Frontal cortex (tissue), 4 donors: ENCODE measurements around the gene SLIT1. TPM values are rescaled to one million over a fixed set of nuclear protein-coding genes. Genes with fewer than 3 reads are reported as not detected.

ENCODE experiments used
- DNase-seq, 2 donors: peaks; one replicate each; pipeline ENCODE4 v3.0.0; 2012; ENCODE audit warnings: low spot score in 2 of 2
- FAIRE-seq: peaks from 2 replicates; lab custom pipeline; 2012; peaks lifted over from hg19 to GRCh38; lab: Jason Lieb, UNC
- total RNA-seq: library from RNA; depleted of rRNA; stranded (reverse); fragments of >200 nt; gene quantifications from one replicate; pipeline ENCODE4 v1.2.3, GENCODE V29; 2014
- donor health status: control.
- donor health status: control.
- donor health status: control.

Gene SLIT1
- 48.9 TPM for total RNA-seq

GRCh38 chr10:97185326-97186058 lies at the start of gene SLIT1:
TSS of gene SLIT1 (minus strand) at chr10:97185959. CDS start at chr10:97185674, 285 bp downstream.
- FAIRE-seq (no peak), DNase-seq (no peak)

GRCh38 chr10:97235353-97235752 lies 49.6 kb upstream of the SLIT1 start:
- FAIRE-seq (no peak), DNase-seq (no peak)

GRCh38 chr10:97234400-97234799 lies 48.6 kb upstream of the SLIT1 start:
- peak; percentile 57 for FAIRE-seq
- DNase-seq = peak in 1 of 2 donors; percentile 18

DNA sequence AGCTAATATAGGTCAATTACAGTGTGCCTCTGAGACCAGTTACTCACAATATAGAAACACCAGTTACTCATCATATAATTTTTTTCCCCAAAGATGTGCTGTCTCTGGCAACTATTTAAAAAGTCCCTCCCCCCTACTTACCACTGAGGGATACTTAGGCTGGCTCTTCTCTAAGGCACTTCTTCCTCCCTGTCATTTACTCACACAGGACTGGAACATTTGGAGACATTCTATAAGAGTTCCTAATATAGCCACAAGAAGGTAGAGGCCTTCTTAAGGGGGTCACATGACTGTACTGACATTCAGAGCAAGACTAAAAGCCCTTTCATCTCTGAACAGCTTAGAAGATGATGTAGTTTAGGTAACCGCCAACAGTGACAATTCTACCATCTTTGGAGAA lies 44.4 kb upstream of the SLIT1 start:
- DNase-seq (no peak), FAIRE-seq (no peak)

DNA sequence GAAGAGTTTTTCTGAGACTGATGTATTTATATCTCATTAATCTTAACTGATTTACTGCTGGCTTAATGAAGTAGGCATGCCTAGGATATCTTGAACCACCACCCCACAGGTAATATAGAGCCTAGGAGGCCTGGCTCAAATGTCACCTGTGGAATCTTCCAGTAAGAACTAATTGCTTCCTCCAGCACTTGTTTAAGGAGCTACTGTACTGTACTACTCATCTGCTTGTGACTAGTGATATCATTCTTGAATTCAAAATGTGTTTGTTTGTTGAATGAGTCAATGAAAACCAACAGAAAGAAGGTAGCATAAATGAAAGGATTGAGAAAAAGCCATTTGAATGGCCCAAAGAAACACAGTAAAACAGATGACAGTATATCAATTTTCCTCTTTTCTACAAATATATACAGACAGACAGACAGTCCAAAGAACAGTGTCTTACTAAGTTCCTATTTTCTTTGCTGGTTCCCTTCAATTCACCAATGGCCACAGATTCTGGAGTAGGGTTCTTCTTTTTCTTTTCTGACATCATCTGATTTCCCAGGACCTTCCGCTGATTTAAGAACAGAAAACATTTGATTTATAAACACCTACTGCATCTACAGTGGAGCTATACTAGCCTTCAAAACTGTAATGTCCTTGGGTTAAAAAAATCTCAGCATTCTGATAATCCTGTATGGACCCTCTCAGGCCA lies 43.7 kb upstream of the SLIT1 start:
- FAIRE-seq = no peak
- DNase-seq = no peak

DNA sequence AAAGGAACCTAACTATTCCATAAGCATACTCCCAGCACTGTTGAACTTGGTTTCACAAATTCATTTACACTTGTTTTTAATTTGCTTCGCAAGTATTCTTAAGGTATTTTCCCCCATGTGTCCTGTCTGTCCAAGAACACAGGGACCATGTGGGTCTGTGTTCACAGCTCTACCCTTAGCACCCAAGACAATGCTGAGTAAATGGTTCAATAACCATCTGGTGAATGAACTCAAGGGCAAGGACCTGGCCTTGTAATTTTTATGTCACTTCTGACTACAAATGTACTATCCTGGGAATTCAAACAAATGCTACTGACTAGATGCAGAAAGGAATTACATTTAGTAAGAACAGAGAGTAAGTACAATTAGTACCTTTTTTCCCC lies 43.0 kb upstream of the SLIT1 start:
- no peak for FAIRE-seq
- no peak for DNase-seq

DNA sequence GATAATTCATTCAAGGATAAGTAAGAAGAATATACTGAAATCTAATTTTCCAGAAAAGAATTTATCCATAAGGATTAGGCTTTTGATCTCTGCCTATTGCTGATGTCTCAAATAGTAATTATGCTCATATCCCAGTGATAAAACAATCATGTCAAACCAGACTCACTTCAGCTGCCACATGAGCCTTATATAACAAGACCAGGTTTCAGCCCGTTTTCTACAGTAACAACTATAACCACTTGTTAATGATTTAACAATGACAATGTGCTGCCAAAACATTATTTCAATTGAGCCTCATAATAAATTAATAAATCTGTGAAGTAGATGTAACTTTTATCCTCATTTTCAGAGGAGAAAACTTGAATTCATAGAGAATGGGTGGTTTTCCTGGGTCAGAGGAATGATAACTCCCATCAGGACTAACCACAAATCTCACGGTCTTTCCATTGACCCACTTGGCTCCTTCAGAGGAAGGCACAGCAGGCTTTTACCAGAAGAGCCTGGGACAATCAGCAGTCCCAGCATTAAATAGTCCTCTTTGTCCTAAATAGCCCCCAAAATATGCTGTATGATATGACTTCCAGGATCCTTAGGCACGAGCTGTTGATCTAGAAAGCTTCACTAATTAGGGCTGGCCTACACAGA lies 42.5 kb upstream of the SLIT1 start:
- DNase-seq (no peak), FAIRE-seq (no peak)

DNA sequence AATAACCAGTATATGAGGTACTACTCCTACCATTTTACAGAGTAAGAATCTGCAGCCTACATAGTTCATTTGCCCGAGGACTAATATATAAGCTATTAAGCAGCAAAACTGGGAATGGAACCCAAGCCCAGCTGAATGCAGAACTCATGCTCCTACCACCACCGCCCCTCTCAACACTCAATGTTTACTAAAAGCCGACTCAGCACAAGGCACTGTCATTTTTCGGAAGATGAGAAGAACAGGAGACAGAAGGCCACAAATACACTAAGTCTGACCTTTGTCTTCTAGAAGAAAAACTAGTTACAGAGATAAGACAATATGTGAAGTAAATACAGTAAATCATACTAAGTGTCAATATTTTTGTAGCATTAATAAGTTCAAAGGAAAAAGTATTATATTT lies 40.6 kb upstream of the SLIT1 start:
- no peak for FAIRE-seq
- no peak for DNase-seq

DNA sequence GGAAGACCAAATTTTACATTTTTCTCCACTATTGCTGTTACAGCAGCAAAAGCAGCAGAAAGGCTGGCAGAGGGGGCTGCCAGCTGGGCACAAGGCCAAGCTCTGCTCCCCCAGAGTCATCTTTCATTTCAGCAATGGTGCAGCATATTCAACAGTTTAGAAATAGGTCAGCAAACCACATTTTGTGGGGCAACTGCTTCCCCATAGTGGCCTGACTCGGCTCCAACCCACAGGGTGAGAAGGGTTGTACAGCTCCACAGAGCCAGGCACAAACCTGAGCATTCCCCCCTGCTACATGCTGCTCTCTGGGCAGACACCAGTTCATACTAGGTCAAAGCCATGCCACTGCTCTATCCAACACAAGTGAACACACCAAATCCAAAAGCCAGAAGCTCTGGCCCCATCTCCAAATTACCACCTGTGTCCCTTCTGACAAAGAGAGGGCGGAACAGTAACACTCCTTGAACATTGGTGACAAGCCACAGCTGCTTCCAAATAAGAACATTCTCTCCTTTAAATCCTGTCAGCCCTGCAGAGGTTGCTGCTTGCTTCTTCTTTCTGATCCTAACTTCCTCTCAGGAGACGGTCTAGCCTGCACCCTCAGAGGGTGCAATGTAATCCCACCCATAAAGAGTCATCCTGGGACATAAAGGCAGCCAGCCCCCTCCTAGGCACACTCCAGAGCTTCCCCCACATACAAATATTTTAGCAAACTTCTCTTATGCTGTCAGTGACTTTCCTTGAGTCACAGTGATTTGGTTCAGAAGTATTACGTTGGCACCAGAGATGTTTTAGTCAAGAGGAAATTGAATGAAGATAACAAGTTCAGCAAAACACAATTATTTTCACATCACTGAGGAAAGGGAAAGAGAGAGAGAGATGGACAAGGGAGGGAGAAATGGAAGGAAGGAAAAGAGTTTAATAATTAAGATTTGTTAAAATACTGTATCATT lies 39.0 kb upstream of the SLIT1 start:
- no peak for DNase-seq
- no peak for FAIRE-seq

DNA sequence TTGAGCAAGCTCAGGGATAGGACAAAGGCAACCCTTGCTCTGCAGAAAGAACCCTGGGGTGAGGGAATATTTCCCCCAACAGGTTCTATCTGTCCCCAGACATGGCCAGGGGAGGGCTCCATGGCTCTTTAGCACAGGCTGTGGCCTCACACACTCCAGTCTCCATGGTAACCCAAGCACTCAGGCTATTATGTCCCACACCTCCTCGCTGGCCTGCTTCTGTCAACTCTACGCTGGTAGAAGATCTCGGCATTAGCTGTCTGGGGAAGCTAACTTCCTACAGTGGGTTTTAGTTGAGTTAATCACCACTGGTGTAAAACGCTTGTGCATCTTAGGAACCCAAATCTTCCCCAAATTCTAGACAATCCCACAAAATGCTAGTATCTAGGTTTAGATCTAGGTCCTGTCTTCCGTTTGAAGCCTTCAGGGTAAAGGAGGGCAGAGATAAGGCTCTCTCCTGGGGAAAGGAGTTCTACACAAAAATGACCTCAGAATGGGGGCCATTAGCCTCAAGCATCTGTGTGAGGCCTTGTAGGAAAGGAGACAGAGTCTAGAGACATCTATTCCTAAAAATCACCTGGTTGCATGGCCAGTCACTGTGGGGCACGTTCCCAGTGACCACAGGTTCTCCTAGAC lies 36.7 kb upstream of the SLIT1 start:
- FAIRE-seq = no peak

DNA sequence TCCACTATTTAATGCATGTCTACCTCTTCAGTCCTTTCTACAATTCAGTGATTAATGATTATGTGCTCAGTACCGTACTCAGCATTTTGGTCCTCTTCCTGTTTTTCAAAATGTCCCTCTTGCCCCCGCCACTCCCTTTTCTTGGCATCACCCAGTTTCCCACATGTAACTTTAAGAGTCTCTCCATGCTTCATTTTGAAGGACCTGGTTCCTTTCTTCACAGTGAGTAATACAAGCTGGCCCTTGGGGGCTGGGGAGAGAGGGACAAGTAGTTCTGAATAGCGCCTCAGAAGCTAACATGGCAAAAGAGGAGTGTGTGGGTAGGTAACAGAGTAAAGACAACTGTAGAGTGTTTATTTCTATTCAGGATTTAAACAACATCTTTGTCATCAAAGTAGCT lies 34.6 kb upstream of the SLIT1 start:
- no peak for FAIRE-seq
- DNase-seq = no peak

More for the DNA sequence above, 36.7 kb upstream of the SLIT1 start:
- DNase-seq = no peak

DNA sequence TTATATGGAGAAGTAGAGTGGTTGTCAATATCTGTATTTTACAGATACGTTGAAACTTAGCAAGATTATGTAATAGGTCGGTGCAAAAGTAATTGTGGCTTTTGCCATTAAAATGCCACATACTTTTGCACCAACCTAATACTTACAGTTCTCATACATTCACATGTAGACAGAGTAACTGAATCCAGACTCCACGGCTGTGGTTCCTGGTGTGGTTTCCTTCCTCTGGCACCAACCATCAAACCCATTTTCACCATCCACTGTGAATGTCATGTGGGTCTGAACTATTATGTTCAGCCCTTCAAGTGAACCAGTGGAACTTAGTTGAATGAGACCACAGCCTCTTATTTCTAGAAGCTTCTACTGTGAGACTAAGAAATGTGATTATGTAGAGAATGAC lies 31.5 kb upstream of the SLIT1 start:
- DNase-seq = no peak
- no peak for FAIRE-seq

DNA sequence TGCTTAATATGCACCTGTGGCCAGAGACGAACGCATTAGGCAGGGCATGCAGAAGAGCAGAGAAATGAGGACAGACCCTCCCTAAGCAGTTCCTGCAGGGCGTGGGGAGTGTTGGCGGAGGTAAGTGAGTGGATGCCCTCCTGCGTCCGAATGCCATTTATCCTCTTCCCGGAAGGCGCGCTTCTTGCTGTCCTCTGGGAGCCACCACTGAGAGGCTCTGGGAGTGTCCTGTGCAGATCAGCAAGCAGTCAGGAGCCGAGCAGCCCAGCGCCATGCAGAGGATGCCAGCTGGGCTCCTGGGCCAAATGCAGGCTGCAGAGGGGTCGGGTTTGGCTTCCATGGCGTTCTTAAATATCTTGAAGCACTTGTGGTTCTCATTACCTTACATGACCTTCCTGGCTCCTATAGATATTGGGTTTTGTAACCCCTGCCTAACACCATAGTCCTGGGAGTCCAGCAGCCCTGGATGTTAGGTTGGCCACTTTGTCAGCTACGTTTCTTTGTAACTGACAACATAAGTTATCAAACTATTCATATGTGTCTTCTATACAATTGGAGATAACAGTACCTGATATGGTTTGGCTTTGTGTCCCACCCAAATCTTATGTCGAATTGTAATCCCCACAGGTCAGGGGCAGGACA lies 30.0 kb upstream of the SLIT1 start:
- FAIRE-seq = no peak

GRCh38 chr10:97213431-97213830 lies 27.7 kb upstream of the SLIT1 start:
- no peak for FAIRE-seq
- DNase-seq = no peak

More for the DNA sequence above, 30.0 kb upstream of the SLIT1 start:
- DNase-seq = no peak

GRCh38 chr10:97211229-97211628 lies 25.5 kb upstream of the SLIT1 start:
- FAIRE-seq (no peak), DNase-seq (no peak)

GRCh38 chr10:97210543-97210960 lies 24.8 kb upstream of the SLIT1 start:
- DNase-seq (peak in 1 of 2 donors; percentile 58), FAIRE-seq (no peak)

DNA sequence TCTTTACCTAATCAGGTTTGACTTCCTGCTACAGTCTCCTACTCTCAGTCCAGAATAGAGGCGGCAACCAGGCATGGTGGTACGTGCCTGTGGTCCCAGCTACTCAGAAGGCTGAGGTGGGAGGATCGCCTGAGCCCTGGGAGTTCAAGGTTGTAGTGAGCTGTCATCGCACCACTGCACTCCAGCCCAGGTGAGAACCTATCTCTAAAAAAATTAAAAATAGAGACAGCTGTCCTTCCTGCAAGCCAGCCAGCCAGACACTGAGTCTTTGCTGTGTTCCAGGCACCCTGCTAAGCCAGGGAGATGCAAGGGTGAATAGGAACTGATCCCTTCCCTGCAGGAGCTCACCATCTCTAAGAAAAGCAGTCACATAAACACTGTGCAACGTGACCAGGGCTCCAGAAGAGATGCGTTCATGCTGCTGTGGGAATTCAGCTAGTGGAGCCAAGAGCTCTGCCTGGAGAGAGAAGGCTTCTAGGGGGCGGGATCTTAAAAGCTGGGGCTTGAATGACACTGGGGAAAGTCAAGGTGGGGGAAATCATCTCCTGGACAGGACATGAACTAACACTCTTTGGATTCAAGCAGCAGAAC lies 22.1 kb upstream of the SLIT1 start:
- FAIRE-seq (no peak), DNase-seq (no peak)

GRCh38 chr10:97207131-97207530 lies 21.4 kb upstream of the SLIT1 start:
- FAIRE-seq (no peak), DNase-seq (no peak)
